Activated T-cell treated with anti-CD3 and anti-CD28 coated beads for 4 hours (primary cell): ENCODE measurements around the gene RCCD1.
"Not testable (repeated sequence)": the region's sequence is repeated elsewhere in the genome, so short reads cannot be mapped to it uniquely, and the experiment has no call there.

Experiments
- DNase-seq: peaks from one replicate; pipeline ENCODE4 v3.0.0-alpha.2; 2020

Gene RCCD1

GRCh38 chr15:90918034-90918788, 36.5 kb upstream of the RCCD1 start:
- DNase-seq: no peak

DNA sequence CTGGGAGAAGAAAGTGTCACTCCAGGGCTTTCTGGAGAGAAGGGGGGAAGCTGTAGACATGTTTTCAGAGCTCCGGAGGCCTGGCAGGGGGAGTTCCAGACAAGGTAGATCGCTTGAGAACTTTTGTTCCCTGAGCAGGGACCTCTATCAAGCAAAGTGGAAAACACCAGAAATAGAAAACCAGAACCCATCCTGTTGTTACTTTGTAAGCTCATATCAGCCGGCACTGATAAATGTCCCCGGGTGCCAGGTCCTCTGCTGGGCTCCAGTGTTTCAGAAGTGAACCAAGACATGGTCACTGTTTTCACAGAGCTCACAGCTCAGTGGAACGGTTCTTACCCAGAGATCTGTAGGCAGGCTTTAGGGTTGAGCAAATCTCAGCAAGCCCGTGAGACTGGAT, 35.8 kb upstream of the RCCD1 start:
- no peak for DNase-seq

DNA sequence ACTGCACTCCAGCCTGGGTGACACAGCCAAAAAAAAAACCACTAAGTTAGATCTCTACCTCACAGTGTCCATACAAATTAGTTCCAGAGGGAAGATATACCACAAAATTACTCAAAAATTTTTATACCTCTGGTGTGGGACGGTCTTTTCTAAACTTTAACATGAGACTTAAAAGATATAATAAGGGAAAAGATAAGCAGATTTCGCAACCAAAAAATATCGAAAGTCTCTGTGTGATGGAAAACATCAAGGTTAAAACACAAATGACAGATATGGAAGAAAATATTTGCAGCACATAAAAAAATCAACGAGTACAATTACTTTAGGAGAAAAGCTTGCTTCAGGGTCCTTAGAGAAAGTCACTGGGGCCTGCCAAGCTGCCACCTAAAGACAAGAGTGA, 32.8 kb upstream of the RCCD1 start:
- DNase-seq: no peak

DNA sequence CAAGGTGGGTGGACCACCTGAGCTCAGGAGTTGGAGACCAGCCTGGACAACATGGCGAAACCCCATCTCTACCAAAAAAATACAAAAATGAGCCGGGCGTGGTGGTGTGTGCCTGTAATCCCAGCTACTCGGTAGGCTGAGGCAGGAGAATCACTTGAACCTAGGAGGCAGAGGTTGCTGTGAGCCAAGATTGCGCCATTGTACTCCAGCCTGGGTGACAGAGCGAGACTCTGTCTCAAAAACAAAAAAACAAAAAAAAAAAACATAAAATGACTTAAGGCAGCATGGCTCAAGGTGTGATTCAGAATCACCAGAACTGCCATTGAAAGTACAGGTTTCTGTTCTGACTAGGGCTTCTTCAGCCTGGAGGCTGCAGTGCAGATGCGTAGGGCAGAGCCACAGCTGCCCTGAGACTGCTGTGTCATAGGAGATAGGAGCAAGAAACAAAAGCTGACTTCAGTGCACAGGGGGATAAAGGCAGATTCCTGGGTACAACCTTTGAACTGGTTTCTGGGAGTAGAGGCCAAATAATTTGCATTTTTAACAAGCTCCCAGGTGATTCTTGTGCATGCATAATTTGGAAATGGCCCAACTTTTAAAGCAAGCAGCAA, 31.9 kb upstream of the RCCD1 start:
- DNase-seq: not testable (repeated sequence)

DNA sequence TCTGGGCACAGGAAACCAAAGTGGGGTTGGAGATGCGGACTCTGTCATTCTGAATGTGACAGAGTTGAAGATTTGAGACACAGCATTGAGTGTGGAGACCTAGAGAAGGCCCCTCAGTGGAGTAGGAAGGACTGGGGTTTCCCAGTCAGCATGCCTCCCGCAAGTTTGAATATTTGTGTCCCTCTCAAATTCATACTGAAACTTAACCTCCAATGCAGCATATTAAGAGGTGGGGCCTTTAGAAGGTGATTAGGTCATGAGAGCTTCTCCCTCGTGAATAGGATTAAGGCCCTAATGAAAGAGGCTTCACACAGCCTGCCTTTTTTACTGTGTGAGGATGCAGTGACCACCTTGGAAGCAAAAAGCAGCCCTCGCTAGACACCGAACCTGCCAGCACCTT, 30.3 kb upstream of the RCCD1 start:
- DNase-seq: no peak

GRCh38 chr15:90926766-90927165, 27.9 kb upstream of the RCCD1 start:
- not testable (repeated sequence) for DNase-seq

GRCh38 chr15:90928106-90928505, 26.6 kb upstream of the RCCD1 start:
- DNase-seq: not testable (repeated sequence)

DNA sequence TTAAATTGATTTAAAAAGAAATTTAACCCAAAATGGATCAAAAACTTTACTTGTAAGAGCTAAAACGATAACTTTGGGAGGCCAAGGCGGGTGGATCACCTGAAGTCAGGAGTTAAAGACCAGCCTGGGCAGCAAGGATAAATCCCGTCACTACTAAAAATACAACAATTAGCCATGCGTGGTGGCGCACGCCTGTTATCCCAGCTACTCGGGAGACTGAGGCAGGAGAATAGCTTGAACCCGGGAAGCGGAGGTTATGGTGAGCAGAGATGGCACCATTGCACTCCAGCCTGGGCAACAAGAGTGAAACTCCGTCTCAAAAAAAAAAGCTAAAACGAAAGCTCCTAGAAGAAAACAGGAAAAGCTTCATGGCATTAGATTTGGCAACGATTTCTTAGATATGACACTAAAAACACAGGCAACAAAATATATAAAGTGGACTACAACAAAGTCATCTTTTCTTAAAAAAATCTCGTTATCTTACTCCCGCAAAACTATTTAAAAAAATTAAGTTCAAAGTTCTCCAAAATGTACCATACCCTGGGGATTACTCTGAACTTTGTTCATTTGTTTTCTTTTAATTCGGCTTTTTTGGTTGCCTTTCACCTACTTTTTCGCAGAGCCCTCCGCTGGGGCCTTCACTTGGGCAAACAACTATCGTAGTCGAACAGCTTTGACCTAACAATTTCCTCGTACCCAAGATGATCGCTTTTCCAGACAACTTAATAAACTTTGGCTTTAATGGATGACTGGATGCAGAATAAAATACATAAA, 25.3 kb upstream of the RCCD1 start:
- DNase-seq: no peak

DNA sequence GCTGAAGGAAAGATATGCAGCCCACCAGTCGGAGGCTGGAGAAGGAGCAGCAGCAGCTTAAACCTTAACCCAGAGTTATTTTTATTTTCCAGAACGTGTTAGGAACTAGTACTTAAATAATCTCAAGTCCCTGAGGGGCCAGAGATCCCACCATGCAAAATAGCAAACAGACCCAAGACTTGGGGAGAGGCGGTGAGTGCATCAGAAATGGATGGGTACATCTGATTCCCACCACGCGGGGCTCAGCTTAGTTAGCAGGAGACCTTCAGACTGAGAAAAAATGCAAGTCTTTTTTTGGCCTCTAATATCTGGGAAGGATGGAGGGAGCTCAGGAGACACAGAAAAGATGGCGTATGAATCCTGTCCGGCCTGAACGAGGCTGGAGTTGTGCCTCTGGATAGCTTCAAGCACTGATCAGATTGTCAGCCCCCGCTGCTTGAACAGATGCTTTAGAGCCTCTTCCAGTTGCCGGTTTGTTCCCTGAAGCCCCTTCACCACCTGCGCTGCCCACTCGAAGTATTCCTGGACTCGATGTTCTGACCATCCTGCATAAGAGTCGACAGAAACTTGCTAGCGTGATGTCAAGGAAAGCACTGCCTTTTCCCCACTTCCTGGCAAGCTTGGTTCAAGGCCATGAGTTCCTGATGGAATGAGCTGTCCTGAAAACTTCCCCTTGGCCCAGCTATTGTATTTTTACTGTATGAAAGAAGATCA, 23.7 kb upstream of the RCCD1 start:
- no peak for DNase-seq

GRCh38 chr15:90931575-90931827, 23.2 kb upstream of the RCCD1 start:
- DNase-seq: no peak

- peak; percentile 89 for DNase-seq
These were observed 22.6 kb upstream of the RCCD1 start, which contains the start of gene HDDC3 for GRCh38 chr15:90931828-90932659. HDDC3 (minus strand) TSS chr15:90932549; CDS start chr15:90932540, 9 bp downstream.

- no peak for DNase-seq
These were observed 22.1 kb upstream of the RCCD1 start for GRCh38 chr15:90932660-90932991.

- DNase-seq: no peak
These were observed 21.4 kb upstream of the RCCD1 start for GRCh38 chr15:90933301-90933700.

DNA sequence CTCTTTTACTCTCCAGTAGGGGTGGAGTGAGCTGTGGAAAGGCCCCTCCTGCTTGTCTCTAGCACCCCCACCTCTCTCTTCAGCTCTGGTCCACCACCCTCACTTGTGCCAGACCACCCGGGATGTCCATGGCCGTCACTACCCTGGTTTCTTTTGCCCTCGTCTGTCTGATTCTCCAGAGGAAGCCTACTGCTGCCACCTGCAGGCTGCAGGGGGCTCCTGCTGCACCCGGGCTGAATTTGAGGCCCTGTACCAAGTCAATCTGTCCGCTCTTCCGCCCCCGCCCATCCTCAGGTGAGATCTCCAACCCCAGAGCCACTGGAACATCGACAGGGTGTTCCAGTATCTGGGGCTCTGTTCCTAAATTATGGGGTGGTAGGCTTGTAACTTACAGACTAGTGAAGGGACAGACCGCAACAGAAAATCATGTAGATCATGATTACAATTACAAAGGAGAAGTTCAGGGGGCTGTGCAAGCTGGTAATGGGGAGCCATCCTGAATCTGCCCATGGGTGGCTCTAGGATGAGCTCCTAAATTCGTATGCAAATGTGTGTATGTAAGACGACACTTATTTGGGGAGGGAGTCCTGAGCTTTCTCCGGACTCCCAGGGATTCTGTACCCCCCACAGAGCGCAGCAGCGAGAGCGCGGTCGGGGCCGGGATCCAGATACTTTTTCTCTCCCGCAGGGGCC, 20.3 kb upstream of the RCCD1 start:
- DNase-seq: peak; percentile 71

DNA sequence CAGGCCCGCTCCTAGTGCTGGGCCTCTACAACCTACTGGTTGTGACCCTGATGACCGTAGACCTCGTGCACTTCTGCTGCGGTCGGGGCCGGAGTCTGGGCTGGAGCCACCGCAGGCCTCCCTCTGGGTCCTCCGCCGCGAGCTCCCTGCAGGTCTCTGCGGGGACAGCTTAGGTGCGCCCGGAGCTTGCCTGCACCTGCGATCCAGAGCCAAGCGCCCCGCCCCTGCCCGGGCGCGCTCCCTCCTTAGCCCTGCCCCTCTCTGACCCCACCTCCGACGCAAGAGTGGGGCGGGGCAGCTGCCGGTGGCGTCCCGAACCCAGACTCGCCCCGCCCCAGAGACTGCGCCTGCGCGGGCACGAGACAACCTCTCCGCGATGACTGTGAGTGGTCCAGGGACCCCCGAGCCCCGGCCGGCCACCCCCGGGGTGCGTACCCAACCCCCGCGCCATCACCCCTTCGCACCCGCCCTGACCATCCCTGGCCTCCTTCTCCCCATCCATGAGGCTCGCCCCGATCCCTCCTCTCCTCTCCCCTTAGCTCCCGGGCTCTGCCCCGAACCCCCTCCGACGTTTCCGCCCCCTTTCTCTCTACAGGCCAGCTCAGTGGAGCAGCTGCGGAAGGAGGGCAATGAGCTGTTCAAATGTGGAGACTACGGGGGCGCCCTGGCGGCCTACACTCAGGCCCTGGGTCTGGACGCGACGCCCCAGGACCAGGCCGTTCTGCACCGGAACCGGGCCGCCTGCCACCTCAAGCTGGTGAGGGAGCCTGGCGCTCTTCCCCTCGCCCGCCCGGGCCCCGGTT, 19.5 kb upstream of the RCCD1 start, which contains the start of gene UNC45A:
Gene UNC45A (plus strand): TSS at position 337 of the 803 bp plus-strand sequence. CDS start 40 bp downstream, at position 377.
- peak; percentile 95 for DNase-seq

DNA sequence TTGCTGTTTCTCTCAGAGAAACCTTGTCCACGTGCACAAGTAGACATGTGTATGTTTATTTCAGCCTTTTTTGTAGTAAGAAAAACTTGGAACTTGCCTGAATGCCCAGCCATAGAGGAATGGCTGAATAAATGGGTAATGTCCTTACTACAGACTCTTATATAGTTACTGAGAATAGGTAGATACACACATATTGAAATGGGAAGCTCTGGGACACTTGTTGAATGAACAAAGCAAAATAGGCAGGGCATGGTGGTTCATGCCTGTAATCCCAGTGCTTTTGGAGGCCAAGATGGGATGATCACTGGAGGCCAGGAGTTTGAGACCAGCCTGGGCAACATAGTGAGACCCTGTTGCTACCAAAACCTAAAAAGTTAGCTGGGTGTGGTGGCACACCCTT, 17.9 kb upstream of the RCCD1 start:
- DNase-seq: no peak

DNA sequence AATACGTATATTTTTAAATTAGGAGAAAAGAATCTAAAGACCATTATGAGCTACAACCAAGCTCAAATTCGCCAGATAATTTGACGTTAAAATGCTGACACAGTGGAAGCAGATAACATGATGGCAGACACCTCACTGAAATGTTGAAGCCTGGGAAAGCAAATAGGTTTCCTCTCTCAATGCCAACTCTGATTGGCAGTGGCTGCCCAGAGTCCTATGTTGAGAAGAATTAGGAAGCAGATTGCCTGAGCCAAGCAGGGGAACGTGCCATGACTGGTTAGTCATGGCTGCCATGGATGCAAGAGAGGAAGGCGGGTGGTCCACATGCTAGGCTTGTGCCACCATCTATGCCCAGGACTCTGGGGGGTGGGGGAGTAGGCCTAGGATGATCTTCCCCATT, 16.4 kb upstream of the RCCD1 start:
- no peak for DNase-seq

DNA sequence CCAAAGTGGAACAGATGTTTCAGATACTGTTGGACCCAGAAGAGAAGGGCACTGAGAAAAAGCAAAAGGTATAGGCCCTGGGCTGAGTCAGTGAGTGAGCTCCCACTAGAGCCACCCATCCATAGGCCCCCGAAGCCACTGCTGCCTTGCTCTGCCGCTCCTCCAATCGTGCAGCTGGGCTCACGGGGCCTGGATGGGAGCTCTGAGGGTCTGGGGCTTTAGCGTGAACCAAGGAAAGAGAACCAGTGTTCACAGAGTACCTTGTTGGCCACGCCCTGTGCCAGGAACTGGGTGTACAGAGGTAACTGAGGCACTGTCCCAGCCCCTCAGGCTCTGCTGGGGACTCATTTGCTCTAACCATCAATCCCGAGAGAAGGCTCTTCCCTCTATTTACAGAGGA, 14.9 kb upstream of the RCCD1 start:
- DNase-seq: no peak

DNA sequence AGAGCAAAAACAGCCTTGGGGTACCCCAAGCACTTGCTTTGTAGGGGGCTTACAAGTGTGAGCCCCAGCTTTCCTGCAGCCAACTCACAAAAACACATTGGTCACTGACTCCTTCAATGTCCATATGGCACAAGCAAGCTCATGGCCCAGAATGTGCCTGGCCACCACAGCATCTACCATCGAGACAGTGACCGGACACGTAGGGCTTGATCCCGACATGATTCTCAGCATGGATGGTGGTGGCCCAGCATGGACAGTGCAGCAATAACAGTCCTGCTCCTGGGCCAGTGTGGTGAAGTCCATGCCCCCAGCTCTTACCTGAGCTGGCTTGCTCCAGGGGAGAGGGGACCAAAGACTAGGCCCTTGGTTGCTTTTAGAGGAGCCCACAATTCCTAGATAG, 13.6 kb upstream of the RCCD1 start:
- DNase-seq: no peak

DNA sequence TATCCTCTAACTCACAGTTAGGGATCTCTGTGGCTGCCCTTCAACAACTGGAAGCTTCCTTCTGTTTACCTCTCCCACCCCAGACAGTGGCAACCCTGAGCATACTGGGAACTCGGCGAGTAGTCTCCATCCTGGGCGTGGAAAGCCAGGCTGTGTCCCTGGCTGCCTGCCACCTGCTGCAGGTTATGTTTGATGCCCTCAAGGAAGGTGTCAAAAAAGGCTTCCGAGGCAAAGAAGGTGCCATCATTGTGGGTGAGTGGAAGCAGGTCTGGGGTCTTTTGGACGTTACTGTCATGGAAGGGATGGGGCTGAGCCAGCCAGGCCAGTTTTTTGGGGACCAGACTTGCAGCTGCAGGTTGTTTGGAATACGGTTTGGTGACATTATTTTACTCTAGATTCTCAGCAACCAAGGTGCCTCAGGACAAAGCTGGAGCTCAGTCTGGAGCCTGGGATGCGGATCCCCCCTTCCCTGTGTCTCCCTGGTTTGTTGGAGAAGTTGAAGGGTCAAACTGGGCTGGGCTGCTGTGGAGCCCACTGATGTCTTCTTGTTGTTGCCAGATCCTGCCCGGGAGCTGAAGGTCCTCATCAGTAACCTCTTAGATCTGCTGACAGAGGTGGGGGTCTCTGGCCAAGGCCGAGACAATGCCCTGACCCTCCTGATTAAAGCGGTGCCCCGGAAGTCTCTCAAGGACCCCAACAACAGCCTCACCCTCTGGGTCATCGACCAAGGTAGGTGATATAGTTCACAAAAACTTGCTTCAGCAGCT, 12.1 kb upstream of the RCCD1 start:
- no peak for DNase-seq
